Measurements from ENCODE around the gene R3HCC1L. TPM values are rescaled to one million over a fixed set of nuclear protein-coding genes. Genes with fewer than 3 reads are reported as not detected.

The R3HCC1L gene
- total and polyA plus RNA-seq, 9 of the 15 experiments (the other 6 are each of a cell fraction or from before 2014, with no cell fraction given): 9.1 to 17.8 (median 12.6) TPM

- Histone ChIP-seq H3K36me3 (ENCODE audit: control insufficient read depth, insufficient read depth, low read length) (no peaks in the 10 kb centered on the region), H4K20me1 (replicated peaks; ENCODE audit: control insufficient read depth, insufficient read depth, low read length) (no peaks in the 10 kb centered on the region), H3K27ac (ENCODE audit: extremely low read depth, low read depth, low read length) (no peak overlapping the region), H3K9me1 (ENCODE audit: control insufficient read depth, insufficient read depth, low read length) (no peaks in the 10 kb centered on the region), H3K4me2 (ENCODE audit: insufficient read depth, low read length) (no peak overlapping the region), H2AFZ (ENCODE audit: low read depth, low read length) (no peak overlapping the region), H3K4me1 (replicated peaks in 1 of 2; ENCODE audit: control insufficient read depth in 2 of 2, insufficient read depth in 2 of 2, low read length in 2 of 2) (no peaks in the 10 kb centered on the region), H3K4me3 (no peak overlapping the region), H3K9me3 (replicated peaks; ENCODE audit: control insufficient read depth, insufficient read depth, low read depth, low read length) (no peaks in the 10 kb centered on the region), H3K9ac (ENCODE audit: insufficient read depth in 1 of 2, low read depth in 2 of 2, low read length in 2 of 2) (no peak overlapping the region), H3K27me3 (ENCODE audit: control insufficient read depth in 2 of 2, insufficient read depth in 2 of 2, low read length in 2 of 2) (peaks cover 2 to 19% of the 10 kb centered on the region in 2 experiments; a peak in 4 of 5 replicates), H3K79me2 (ENCODE audit: control insufficient read depth, insufficient read depth, low read length) (no peaks in the 10 kb centered on the region)
- ATAC-seq (no peak), FAIRE-seq (no peak), DNase-seq (ENCODE audit: extremely low read depth in 1 of 4, low spot score in 3 of 4) (no peak)
- WGBS (ENCODE audit: insufficient coverage, low coverage, missing lambda C conversion rate): 0% methylated on average over 1 of the region's 1 CpG
- in situ Hi-C loops (cut with MboI): no loop called here
- ChIA-PET CTCF (ENCODE audit: low intra/inter-chr PET ratio) (no interaction called here), POLR2A (interaction anchor here (0.6 kb wide), 1 partner anchor 243 kb away, joined by 3 read pairs; no protein-coding TSS in a partner anchor)
- BruUV-seq (replicated peaks): no TSS peak
- TF ChIP-seq ZNF75A (CRISPR knock-in tag; IDR thresholded peaks at IDR 0.05) (no peak), BACH1 (tag; IDR thresholded peaks at IDR 0.05) (no peak), TARDBP (IDR thresholded peaks at IDR 0.05) (no peak), FOXP1 (CRISPR knock-in tag; IDR thresholded peaks at IDR 0.05) (no peak), FOSL1 (tag; conservative IDR thresholded peaks at IDR 0.05) (no peak), SAFB2 (IDR thresholded peaks at IDR 0.05; ENCODE audit: borderline replicate concordance, low read depth, low read length, severe bottlenecking) (no peak), GTF2A2 (tag; IDR thresholded peaks at IDR 0.05) (no peak), ZNF23 (CRISPR knock-in tag; IDR thresholded peaks at IDR 0.05) (no peak), CHD1 (IDR thresholded peaks at IDR 0.05; ENCODE audit: low read length) (no peak)
- intact Hi-C loops (cut with micrococcal nuclease): no loop called here
These were observed 27.9 kb upstream of the R3HCC1L start for GRCh38 chr10:98106531-98106930.
